Measurements from ENCODE around the gene REV3L.
A peak's percentile ranks its signal among the peaks of the same experiment; 100 is the strongest.
"Not testable (repeated sequence)": the region's sequence is repeated elsewhere in the genome, so short reads cannot be mapped to it uniquely, and the experiment has no call there.

Gene REV3L

GRCh38 chr6:111478749-111479148 lies 4.3 kb downstream of the REV3L start:
- Histone ChIP-seq H3K27me3 (ENCODE audit: low read length) (no peaks in the 10 kb centered on the region), H2AFZ (ENCODE audit: low read depth, low read length, severe bottlenecking) (no peak overlapping the region), H3F3A (ENCODE audit: insufficient read depth) (peaks cover 12% of the 10 kb centered on the region; the same call in 1 of the 2 replicates), H4K20me1 (ENCODE audit: low read depth, low read length) (peaks cover 19% of the 10 kb centered on the region; the same call in 1 of the 2 replicates), H3K4me3 (ENCODE audit: insufficient read depth, low read length, poor library complexity, severe bottlenecking) (no peak overlapping the region), H3K36me3 (ENCODE audit: low read length) (no peaks in the 10 kb centered on the region; the same call in 1 of the 2 replicates), H3K9me2 (replicated peaks; ENCODE audit: insufficient read depth, low read length) (no peaks in the 10 kb centered on the region), H3K4me2 (ENCODE audit: low read depth, low read length, poor library complexity, severe bottlenecking) (peak overlapping the region; percentile 79), H3K79me2 (ENCODE audit: insufficient read depth, low read length) (peaks cover 86% of the 10 kb centered on the region), H3K9me3 (ENCODE audit: insufficient read depth, low read length) (no peaks in the 10 kb centered on the region), H3K9ac (ENCODE audit: low read length) (0 out of 2 replicates have a peak overlapping the region, but pooled peaks have one; percentile 97), H3K27ac (ENCODE audit: low read depth, low read length) (peak overlapping the region; percentile 34)
- TF ChIP-seq EZH2phosphoT487 (conservative IDR thresholded peaks at IDR 0.05; ENCODE audit: low read length) = no peak
- peak; percentile 42 for TF ChIP-seq CTCF (IDR thresholded peaks at IDR 0.05; ENCODE audit: insufficient read depth, low read length, poor library complexity, severe bottlenecking)

GRCh38 chr6:111478064-111478476 lies 4.9 kb downstream of the REV3L start:
- H2AFZ ChIP-seq (ENCODE audit: low read depth, low read length, severe bottlenecking) = no peak overlapping the region
- H3K9ac ChIP-seq (ENCODE audit: low read length) = peak overlapping the region; percentile 5; the same call in 1 of the 2 replicates
- H3K9me3 ChIP-seq (ENCODE audit: insufficient read depth, low read length) = no peaks in the 10 kb centered on the region
- H3K27me3 ChIP-seq (ENCODE audit: low read length) = no peaks in the 10 kb centered on the region
- TF ChIP-seq EZH2phosphoT487 (conservative IDR thresholded peaks at IDR 0.05; ENCODE audit: low read length) (no peak), CTCF (IDR thresholded peaks at IDR 0.05; ENCODE audit: insufficient read depth, low read length, poor library complexity, severe bottlenecking) (no peak)
- H3K27ac ChIP-seq (ENCODE audit: low read depth, low read length) = peak overlapping the region; percentile 7; the same call in 1 of the 2 replicates
- H3K79me2 ChIP-seq (ENCODE audit: insufficient read depth, low read length) = peaks cover 93% of the 10 kb centered on the region
- H3K4me2 ChIP-seq (ENCODE audit: low read depth, low read length, poor library complexity, severe bottlenecking) = peak overlapping the region; percentile 79
- H3F3A ChIP-seq (ENCODE audit: insufficient read depth) = peaks cover 12% of the 10 kb centered on the region; the same call in 1 of the 2 replicates
- H3K4me3 ChIP-seq (ENCODE audit: insufficient read depth, low read length, poor library complexity, severe bottlenecking) = no peak overlapping the region
- H4K20me1 ChIP-seq (ENCODE audit: low read depth, low read length) = peaks cover 21% of the 10 kb centered on the region; the same call in 1 of the 2 replicates
- H3K9me2 ChIP-seq (replicated peaks; ENCODE audit: insufficient read depth, low read length) = no peaks in the 10 kb centered on the region
- no peaks in the 10 kb centered on the region; the same call in 1 of the 2 replicates for H3K36me3 ChIP-seq (ENCODE audit: low read length)

- no peak overlapping the region for H3K4me3 ChIP-seq (ENCODE audit: insufficient read depth, low read length, poor library complexity, severe bottlenecking)
- peak overlapping the region; percentile 5; the same call in 1 of the 2 replicates for H3K9ac ChIP-seq (ENCODE audit: low read length)
- H3K79me2 ChIP-seq (ENCODE audit: insufficient read depth, low read length) = peaks cover 99% of the 10 kb centered on the region
- H3K9me3 ChIP-seq (ENCODE audit: insufficient read depth, low read length) = no peaks in the 10 kb centered on the region
- no peaks in the 10 kb centered on the region for H3K9me2 ChIP-seq (replicated peaks; ENCODE audit: insufficient read depth, low read length)
- H3K36me3 ChIP-seq (ENCODE audit: low read length) = no peaks in the 10 kb centered on the region; the same call in 1 of the 2 replicates
- H3F3A ChIP-seq (ENCODE audit: insufficient read depth) = peaks cover 12% of the 10 kb centered on the region; the same call in 1 of the 2 replicates
- H4K20me1 ChIP-seq (ENCODE audit: low read depth, low read length) = peaks cover 26% of the 10 kb centered on the region; the same call in 1 of the 2 replicates
- no peak for TF ChIP-seq CTCF (IDR thresholded peaks at IDR 0.05; ENCODE audit: insufficient read depth, low read length, poor library complexity, severe bottlenecking)
- no peak for TF ChIP-seq EZH2phosphoT487 (conservative IDR thresholded peaks at IDR 0.05; ENCODE audit: low read length)
- H3K27ac ChIP-seq (ENCODE audit: low read depth, low read length) = peak overlapping the region; percentile 22
- H3K4me2 ChIP-seq (ENCODE audit: low read depth, low read length, poor library complexity, severe bottlenecking) = peak overlapping the region; percentile 79
- H3K27me3 ChIP-seq (ENCODE audit: low read length) = no peaks in the 10 kb centered on the region
- H2AFZ ChIP-seq (ENCODE audit: low read depth, low read length, severe bottlenecking) = no peak overlapping the region
Measured at GRCh38 chr6:111477481-111477938, 5.5 kb downstream of the REV3L start.

- peaks cover 100% of the 10 kb centered on the region for H3K79me2 ChIP-seq (ENCODE audit: insufficient read depth, low read length)
- not testable (repeated sequence) for H3K9me3 ChIP-seq (ENCODE audit: insufficient read depth, low read length); H3K36me3 ChIP-seq (ENCODE audit: low read length); H3K27ac ChIP-seq (ENCODE audit: low read depth, low read length); H3K4me3 ChIP-seq (ENCODE audit: insufficient read depth, low read length, poor library complexity, severe bottlenecking); H3K9me2 ChIP-seq (replicated peaks; ENCODE audit: insufficient read depth, low read length); H2AFZ ChIP-seq (ENCODE audit: low read depth, low read length, severe bottlenecking); H3K27me3 ChIP-seq (ENCODE audit: low read length); H3K4me2 ChIP-seq (ENCODE audit: low read depth, low read length, poor library complexity, severe bottlenecking); H3K9ac ChIP-seq (ENCODE audit: low read length)
- H3F3A ChIP-seq (ENCODE audit: insufficient read depth) = peaks cover 15% of the 10 kb centered on the region; the same call in 1 of the 2 replicates
- H4K20me1 ChIP-seq (ENCODE audit: low read depth, low read length) = peaks cover 29% of the 10 kb centered on the region; the same call in 1 of the 2 replicates
Measured at GRCh38 chr6:111476061-111476460, 7.0 kb downstream of the REV3L start.

Measured in SU-DHL-6 (cell line).